ENCODE data around the gene CYP4F22.
"Not testable (repeated sequence)": the region's sequence is repeated elsewhere in the genome, so short reads cannot be mapped to it uniquely, and the experiment has no call there.

GRCh38 chr19:15485768-15486167 is 22.6 kb upstream of the CYP4F22 start:
- TF ChIP-seq CTCF, EP300, POLR2A (IDR thresholded peaks at IDR 0.05): not testable (repeated sequence)
